ENCODE measurements around the gene CHN2. TPM values are rescaled to one million over a fixed set of nuclear protein-coding genes. Genes with fewer than 3 reads are reported as not detected.
A peak's percentile ranks its signal among the peaks of the same experiment; 100 is the strongest.

CHN2 gene
- total and polyA plus RNA-seq, 3 experiments from 2014 or later, result 4.1 to 30.4 (median 5.3) TPM

DNA sequence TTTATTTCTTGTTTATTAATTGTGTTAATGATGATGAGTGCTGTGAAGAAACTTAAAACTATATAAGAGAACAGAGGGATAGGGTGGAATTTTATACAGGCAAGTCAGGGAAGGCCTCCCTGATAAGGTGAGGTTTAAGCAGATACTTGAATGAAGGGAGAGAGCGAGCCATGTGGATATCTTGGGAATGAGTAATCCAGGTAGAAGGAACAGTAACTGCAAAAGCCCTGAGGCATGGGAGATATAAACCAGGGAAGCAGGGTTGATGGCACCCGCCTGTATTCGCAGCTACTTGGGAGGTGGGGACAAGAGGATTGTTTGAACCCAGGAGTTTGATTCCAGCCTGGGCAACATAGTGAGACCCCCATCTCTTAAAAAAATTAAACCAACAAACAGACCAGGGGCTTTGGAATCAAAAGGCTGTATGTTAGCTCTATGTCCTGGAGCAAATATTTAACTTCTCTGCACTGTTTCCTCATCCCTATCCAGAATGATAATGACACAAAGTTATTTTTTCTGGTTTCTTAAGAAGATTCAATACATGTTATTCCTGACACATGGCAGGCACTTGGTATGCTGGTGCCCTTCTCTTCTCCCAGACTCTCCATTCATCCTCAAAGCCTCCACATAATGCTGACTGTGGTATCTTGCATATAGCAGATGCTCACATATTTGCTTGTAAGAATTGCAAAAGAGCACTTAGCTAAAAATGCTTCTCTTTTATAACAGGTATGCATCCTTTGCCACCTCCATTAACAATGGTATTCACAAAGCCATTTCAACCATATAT lies 169.3 kb downstream of the CHN2 start:
- H3K36me3 ChIP-seq (ENCODE audit: insufficient read depth, low read length), result no peaks in the 10 kb centered on the region
- Mint-ChIP-seq H3K27ac (peak overlapping the region in 1 of 8 donors; percentile 44), H3K9me3 (no peaks in the 10 kb centered on the region), H3K4me3 (no peak overlapping the region), H3K36me3 (peaks cover 0 to 13% (median 4%) of the 10 kb centered on the region in 3 donors), H3K27me3 (peaks cover 0 to 2% of the 10 kb centered on the region in 2 donors), H3K4me1 (no peaks in the 10 kb centered on the region)
- no peak overlapping the region for H3K27ac ChIP-seq (ENCODE audit: low read depth, low read length)
- CTCF ChIA-PET, result interaction anchor here (0.6 kb wide), 1 partner anchor 174 kb away, joined by 3 read pairs; no protein-coding TSS in a partner anchor
- no peaks in the 10 kb centered on the region for H3K9me3 ChIP-seq (ENCODE audit: low read length)
- POLR2A ChIA-PET, result no interaction called here
- H3K4me3 ChIP-seq (ENCODE audit: low read length), result no peak overlapping the region
- no peak for DNase-seq
- H3K27me3 ChIP-seq (ENCODE audit: insufficient read depth, low read length, poor library complexity, severe bottlenecking), result no peaks in the 10 kb centered on the region
- no peaks in the 10 kb centered on the region for H3K4me1 ChIP-seq (ENCODE audit: insufficient read depth, low read length)

- peaks cover 0 to 10% (median 2%) of the 10 kb centered on the region in 3 donors for H3K36me3 Mint-ChIP-seq
- no peaks in the 10 kb centered on the region for H3K4me1 ChIP-seq (ENCODE audit: insufficient read depth, low read length)
- H3K4me1 Mint-ChIP-seq, result no peaks in the 10 kb centered on the region
- H3K9me3 Mint-ChIP-seq, result no peaks in the 10 kb centered on the region
- H3K36me3 ChIP-seq (ENCODE audit: insufficient read depth, low read length), result no peaks in the 10 kb centered on the region
- peaks cover 0 to 2% of the 10 kb centered on the region in 2 donors for H3K27me3 Mint-ChIP-seq
- no peaks in the 10 kb centered on the region for H3K9me3 ChIP-seq (ENCODE audit: low read length)
- CTCF ChIA-PET, result interaction anchor here (0.6 kb wide), 2 partner anchors 175 to 1255 kb away, joined by 3 read pairs; no protein-coding TSS in a partner anchor
- no peak overlapping the region for H3K27ac Mint-ChIP-seq
- H3K4me3 ChIP-seq (ENCODE audit: low read length), result no peak overlapping the region
- POLR2A ChIA-PET, result interaction anchor here (0.5 kb wide), 1 partner anchor 33 kb away, joined by 3 read pairs; no protein-coding TSS in a partner anchor
- H3K4me3 Mint-ChIP-seq, result no peak overlapping the region
- no peak for DNase-seq
- H3K27ac ChIP-seq (ENCODE audit: low read depth, low read length), result no peak overlapping the region
- H3K27me3 ChIP-seq (ENCODE audit: insufficient read depth, low read length, poor library complexity, severe bottlenecking), result no peaks in the 10 kb centered on the region
Measured at GRCh38 chr7:29364661-29365060, 170.1 kb downstream of the CHN2 start.

GRCh38 chr7:29365423-29365822 lies 170.8 kb downstream of the CHN2 start:
- H3K9me3 ChIP-seq (ENCODE audit: low read length), result no peaks in the 10 kb centered on the region
- H3K4me3 Mint-ChIP-seq, result no peak overlapping the region
- H3K9me3 Mint-ChIP-seq, result no peaks in the 10 kb centered on the region
- no peak overlapping the region for H3K27ac ChIP-seq (ENCODE audit: low read depth, low read length)
- no peaks in the 10 kb centered on the region for H3K27me3 ChIP-seq (ENCODE audit: insufficient read depth, low read length, poor library complexity, severe bottlenecking)
- H3K4me3 ChIP-seq (ENCODE audit: low read length), result no peak overlapping the region
- no peaks in the 10 kb centered on the region for H3K36me3 ChIP-seq (ENCODE audit: insufficient read depth, low read length)
- no peaks in the 10 kb centered on the region for H3K4me1 ChIP-seq (ENCODE audit: insufficient read depth, low read length)
- H3K4me1 Mint-ChIP-seq, result no peaks in the 10 kb centered on the region
- DNase-seq, result no peak
- H3K36me3 Mint-ChIP-seq, result peaks cover 0 to 16% (median 3%) of the 10 kb centered on the region in 3 donors
- peaks cover 0 to 2% of the 10 kb centered on the region in 2 donors for H3K27me3 Mint-ChIP-seq
- CTCF ChIA-PET, result no interaction called here
- POLR2A ChIA-PET, result no interaction called here
- no peak overlapping the region for H3K27ac Mint-ChIP-seq

GRCh38 chr7:29367784-29368183 lies 173.2 kb downstream of the CHN2 start:
- ChIA-PET POLR2A (no interaction called here), CTCF (no interaction called here)
- Mint-ChIP-seq H3K36me3 (peaks cover 0 to 33% (median 7%) of the 10 kb centered on the region in 3 donors), H3K4me1 (no peaks in the 10 kb centered on the region), H3K9me3 (no peaks in the 10 kb centered on the region), H3K27ac (no peak overlapping the region), H3K4me3 (no peak overlapping the region), H3K27me3 (peaks cover 0 to 1% of the 10 kb centered on the region in 2 donors)
- H3K27me3 ChIP-seq (ENCODE audit: insufficient read depth, low read length, poor library complexity, severe bottlenecking), result no peaks in the 10 kb centered on the region
- H3K27ac ChIP-seq (ENCODE audit: low read depth, low read length), result no peak overlapping the region
- H3K9me3 ChIP-seq (ENCODE audit: low read length), result no peaks in the 10 kb centered on the region
- H3K4me3 ChIP-seq (ENCODE audit: low read length), result no peak overlapping the region
- H3K36me3 ChIP-seq (ENCODE audit: insufficient read depth, low read length), result no peaks in the 10 kb centered on the region
- H3K4me1 ChIP-seq (ENCODE audit: insufficient read depth, low read length), result no peaks in the 10 kb centered on the region
- DNase-seq, result no peak

DNA sequence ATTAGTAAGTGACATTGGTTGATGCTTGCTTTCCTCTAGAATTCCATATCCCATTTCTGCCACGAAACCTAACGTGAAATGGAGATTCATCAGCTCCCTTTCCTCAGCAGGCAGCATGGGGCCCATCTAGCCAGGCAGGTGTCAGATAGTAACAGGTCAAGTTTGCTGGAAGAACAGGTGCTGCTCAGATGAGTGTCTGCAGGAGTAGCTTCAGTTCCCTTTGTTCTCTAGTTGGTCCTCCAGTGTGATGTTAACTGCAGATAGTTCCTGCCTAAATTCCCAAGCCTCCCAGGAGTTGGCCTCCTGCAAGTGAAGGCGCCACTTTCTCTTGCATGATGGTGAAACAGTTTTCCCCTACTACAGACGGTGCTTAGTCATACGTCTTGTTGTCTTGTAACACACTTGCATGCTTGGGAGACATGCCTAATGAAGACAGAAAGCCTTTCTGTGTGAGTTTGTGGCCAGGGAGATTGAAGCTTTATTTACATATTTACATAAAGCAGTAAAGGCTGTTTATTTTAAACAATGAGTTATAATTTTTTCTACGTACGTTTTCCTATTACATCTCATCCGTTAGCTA lies 175.4 kb downstream of the CHN2 start:
- POLR2A ChIA-PET, result no interaction called here
- CTCF ChIA-PET, result interaction anchor here (0.8 to 1.0 kb wide), 3 partner anchors 9 to 180 kb away, joined by 3 to 4 read pairs (median 3); no protein-coding TSS in a partner anchor
- no peaks in the 10 kb centered on the region for H3K9me3 Mint-ChIP-seq

GRCh38 chr7:29370531-29371314 lies 176.1 kb downstream of the CHN2 start:
- H3K4me1 ChIP-seq (ENCODE audit: insufficient read depth, low read length), result no peaks in the 10 kb centered on the region
- Mint-ChIP-seq H3K4me1 (peaks cover 0 to 2% (median 0%) of the 10 kb centered on the region in 3 donors), H3K9me3 (no peaks in the 10 kb centered on the region), H3K27ac (no peak overlapping the region), H3K36me3 (peaks cover 0 to 40% (median 9%) of the 10 kb centered on the region in 3 donors), H3K27me3 (peaks cover 0 to 1% of the 10 kb centered on the region in 2 donors), H3K4me3 (no peak overlapping the region)
- no peak for DNase-seq
- no peak overlapping the region for H3K27ac ChIP-seq (ENCODE audit: low read depth, low read length)
- H3K9me3 ChIP-seq (ENCODE audit: low read length), result no peaks in the 10 kb centered on the region
- no peaks in the 10 kb centered on the region for H3K36me3 ChIP-seq (ENCODE audit: insufficient read depth, low read length)
- ChIA-PET CTCF (interaction anchor here (0.8 to 1.0 kb wide), 3 partner anchors 10 to 181 kb away, joined by 3 to 4 read pairs (median 3); no protein-coding TSS in a partner anchor), POLR2A (no interaction called here)
- no peak overlapping the region for H3K4me3 ChIP-seq (ENCODE audit: low read length)
- H3K27me3 ChIP-seq (ENCODE audit: insufficient read depth, low read length, poor library complexity, severe bottlenecking), result no peaks in the 10 kb centered on the region

More for the DNA sequence above, 175.4 kb downstream of the CHN2 start:
- no peak overlapping the region for H3K27ac ChIP-seq (ENCODE audit: low read depth, low read length)
- Mint-ChIP-seq H3K27ac (peak overlapping the region in 1 of 8 donors; percentile 93), H3K36me3 (peaks cover 0 to 36% (median 7%) of the 10 kb centered on the region in 3 donors), H3K4me1 (peaks cover 0 to 2% (median 0%) of the 10 kb centered on the region in 3 donors), H3K27me3 (peaks cover 0 to 1% of the 10 kb centered on the region in 2 donors), H3K4me3 (no peak overlapping the region)
- no peak for DNase-seq
- H3K9me3 ChIP-seq (ENCODE audit: low read length), result no peaks in the 10 kb centered on the region
- no peak overlapping the region for H3K4me3 ChIP-seq (ENCODE audit: low read length)
- H3K4me1 ChIP-seq (ENCODE audit: insufficient read depth, low read length), result no peaks in the 10 kb centered on the region
- H3K36me3 ChIP-seq (ENCODE audit: insufficient read depth, low read length), result no peaks in the 10 kb centered on the region
- H3K27me3 ChIP-seq (ENCODE audit: insufficient read depth, low read length, poor library complexity, severe bottlenecking), result no peaks in the 10 kb centered on the region

DNA sequence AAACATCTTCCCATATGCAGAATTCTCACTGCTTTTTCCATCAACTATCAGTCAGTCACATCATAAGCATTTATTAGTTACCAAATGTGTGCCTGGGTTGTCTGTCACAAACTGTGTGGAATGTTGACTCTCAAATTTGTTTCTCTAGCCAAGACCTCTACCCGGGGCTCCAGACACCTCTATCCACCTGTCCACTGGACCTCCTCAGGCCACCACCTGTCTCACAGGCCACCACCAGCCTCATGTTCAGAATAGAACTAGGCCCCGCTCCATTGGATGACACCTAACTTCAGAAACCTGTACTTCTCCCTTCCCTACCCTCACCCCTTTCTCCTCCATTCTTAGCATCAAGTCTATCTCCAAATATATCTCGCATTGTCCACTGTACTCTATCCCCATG lies 176.9 kb downstream of the CHN2 start:
- Histone ChIP-seq H3K36me3 (ENCODE audit: insufficient read depth, low read length) (no peaks in the 10 kb centered on the region), H3K27me3 (ENCODE audit: insufficient read depth, low read length, poor library complexity, severe bottlenecking) (no peaks in the 10 kb centered on the region), H3K4me1 (ENCODE audit: insufficient read depth, low read length) (no peaks in the 10 kb centered on the region), H3K9me3 (ENCODE audit: low read length) (no peaks in the 10 kb centered on the region), H3K27ac (ENCODE audit: low read depth, low read length) (no peak overlapping the region), H3K4me3 (ENCODE audit: low read length) (no peak overlapping the region)
- ChIA-PET CTCF (no interaction called here), POLR2A (no interaction called here)
- H3K36me3 Mint-ChIP-seq, result peaks cover 0 to 44% (median 9%) of the 10 kb centered on the region in 3 donors
- H3K4me1 Mint-ChIP-seq, result peaks cover 0 to 2% (median 0%) of the 10 kb centered on the region in 3 donors
- no peak for DNase-seq
- no peak overlapping the region for H3K4me3 Mint-ChIP-seq
- H3K9me3 Mint-ChIP-seq, result no peaks in the 10 kb centered on the region
- peaks cover 0 to 1% of the 10 kb centered on the region in 2 donors for H3K27me3 Mint-ChIP-seq
- H3K27ac Mint-ChIP-seq, result no peak overlapping the region

Measured in CD8-positive, alpha-beta memory T cell (primary cell).